HG03060 (cell line): Measurements from ENCODE around the gene C3orf22.

Source experiments
- ATAC-seq: cut with Tn5 transposase; IDR thresholded peaks from one replicate; pipeline ENCODE4 v1.9.1; 2021; ENCODE audit warnings: low read depth, moderate number of reproducible peaks; ENCODE audit not compliant: unreplicated experiment

Gene C3orf22

DNA sequence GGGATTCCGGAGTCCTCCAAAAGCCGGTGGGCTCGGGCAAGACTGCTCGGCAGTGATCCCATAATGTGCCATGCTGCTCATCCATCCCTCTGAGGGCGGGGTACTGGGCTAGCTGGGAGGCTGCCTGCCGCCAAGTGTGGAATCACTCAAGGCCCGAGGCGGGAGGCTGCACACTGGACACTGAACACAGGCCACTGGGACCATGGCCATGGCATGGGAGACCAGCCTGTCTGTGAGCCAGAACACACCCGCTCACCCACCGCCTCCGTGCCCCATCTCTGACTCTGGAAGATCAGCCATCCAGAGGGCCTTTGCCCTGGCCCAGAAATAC lies 1.4 kb downstream of the C3orf22 start:
- ATAC-seq = no peak

DNA sequence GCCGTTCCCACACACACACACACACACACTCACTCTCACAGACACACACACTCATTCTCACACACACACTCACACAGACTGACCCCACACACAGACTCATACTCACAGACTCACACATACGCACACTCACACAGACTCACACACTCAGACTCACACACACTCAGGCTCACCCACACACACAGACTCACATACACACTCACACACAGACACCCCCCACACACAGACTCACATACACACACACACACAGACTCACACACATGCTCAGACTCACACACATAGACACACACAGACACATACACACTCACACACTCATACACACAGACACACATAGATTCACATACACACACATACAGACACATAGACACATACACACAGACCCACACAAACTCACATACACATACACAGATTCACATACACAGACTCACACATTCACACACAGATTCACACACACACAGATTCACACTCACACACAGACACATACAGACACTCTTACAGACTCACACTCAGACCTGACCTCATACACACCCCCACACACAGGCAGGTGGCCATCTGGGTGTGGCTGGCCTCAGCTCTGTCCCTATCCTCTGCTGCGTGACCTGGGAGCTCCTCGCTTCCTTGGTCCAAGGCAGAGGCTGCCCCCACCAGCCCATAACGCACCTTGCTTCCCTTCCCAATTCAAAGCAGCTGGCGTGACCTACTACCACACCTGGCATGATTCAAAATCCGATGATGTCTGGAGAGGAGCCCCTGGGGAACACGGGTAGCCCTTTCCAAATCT lies 1.9 kb downstream of the C3orf22 start:
- ATAC-seq = no peak

DNA sequence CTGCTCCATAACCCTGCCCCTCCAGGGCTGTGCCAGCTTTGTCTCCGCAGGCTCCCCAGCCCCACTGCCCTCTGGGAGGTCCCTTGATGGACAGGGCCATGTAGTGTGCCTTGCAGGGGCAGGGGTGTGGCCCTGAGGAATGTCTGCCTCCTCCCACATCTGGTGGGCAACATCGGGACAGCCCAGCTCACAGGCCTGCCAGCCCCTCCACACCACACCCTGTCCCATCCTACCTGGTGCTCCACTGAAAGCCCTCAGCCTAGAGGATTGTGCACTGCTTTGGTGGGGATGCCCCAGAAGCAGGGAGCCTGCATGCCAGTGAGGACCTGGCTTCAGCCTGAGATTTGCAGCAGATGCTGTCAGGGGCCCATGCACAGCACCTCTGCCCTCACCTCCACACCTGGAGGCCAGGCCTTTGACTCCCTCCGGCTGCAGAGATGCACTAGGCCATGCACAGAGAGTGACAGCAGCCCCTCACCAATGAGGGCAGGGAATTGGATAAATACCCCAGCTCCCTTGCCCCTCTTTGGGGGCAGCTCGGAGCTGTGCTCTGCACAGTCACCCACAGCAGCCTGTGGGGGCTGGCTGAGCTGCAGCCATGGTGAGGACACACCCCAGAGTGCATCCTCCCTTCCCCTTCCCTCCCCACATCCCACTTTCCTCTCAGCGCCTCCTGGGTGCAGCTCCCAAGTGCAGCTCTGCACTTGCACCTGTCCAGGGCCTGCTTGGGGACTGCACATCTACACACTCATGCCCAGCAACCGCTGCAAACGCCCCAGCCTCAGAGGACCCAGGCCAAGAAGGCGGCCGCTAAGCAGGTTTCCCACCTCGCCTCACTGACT lies 2.7 kb downstream of the C3orf22 start:
- ATAC-seq = no peak

DNA sequence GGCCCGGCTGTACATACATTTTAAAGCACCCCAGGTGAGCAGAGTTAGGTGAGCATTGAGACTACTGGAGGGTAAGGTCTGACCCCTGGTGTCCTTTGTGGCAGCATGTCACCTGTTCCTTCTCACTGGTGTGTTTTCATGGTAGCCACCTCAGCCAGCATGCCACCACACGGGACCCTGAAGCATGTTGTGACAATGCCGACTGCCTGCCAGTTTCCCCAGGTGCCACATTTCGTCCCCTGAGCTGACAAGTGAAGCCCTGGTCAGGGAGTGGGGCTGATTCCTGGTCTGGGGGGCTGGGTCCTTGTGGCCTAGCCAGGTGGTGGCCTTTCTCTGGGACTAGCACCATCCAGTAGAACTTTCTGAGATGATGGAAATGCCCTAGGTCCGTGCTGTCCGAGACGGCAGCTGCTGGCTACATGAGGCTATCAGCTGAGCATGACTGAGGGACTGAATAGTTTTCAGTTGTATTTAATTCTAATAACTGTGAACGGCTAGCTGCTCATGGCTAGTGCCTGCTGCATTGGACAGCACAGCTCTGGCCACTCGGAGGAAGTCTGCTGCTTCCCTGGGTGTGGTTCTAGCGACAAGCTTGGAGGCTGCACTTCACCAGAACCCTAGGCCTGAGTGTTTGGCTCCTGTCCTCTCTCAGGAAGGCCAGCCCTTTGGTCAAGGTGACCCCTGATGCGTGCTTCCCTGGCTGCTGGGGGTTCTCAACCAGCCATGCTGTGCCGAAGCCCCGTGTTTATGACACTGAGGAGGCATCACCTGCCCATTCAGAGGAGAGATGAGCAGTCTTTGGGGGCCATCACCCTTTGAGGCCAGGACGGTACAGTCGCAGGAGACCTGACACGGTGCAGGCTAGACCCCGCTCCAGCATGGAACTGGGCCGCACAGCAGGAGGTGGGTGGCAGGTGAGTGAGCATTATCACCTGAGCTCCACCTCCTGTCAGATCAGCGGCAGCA lies 3.9 kb downstream of the C3orf22 start:
- ATAC-seq = no peak

DNA sequence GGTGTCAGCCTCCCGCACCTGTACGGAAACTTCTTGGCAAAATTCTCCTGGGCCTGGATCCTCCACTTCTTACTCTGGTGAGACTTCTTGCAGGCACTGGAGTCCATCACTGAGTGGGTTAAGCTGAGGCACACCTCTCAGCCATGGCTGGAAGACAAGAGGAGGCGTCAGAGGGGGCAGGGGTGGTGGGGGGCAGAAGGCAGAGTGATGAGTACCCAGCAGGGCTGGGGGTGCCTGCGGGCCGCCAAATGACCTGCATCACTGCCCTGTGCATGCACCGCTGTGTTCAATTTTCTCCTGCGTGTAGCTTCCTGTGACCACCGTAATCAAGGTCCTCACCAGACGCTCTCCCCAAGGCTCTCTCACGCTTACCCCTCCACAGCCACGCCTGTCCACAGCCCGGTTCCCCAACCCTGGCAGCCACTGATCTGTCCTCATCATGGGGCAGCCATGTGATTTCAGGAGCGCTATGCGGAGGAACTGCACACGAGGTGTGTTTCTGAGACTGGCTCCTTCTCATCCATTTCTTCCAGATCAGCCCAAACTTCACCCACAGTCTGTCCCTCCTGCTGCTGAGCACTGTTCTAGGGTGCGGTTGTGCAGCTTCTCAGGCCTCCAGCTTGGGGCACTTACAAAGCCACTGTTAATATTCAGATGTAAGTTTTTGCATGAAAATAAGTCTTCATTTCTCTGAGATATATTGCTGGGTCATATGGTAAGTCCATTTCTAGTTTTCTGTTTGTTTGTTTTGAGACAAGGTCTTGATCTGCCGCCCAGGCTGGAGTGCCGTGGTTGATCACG lies 5.2 kb downstream of the C3orf22 start:
- ATAC-seq = no peak

DNA sequence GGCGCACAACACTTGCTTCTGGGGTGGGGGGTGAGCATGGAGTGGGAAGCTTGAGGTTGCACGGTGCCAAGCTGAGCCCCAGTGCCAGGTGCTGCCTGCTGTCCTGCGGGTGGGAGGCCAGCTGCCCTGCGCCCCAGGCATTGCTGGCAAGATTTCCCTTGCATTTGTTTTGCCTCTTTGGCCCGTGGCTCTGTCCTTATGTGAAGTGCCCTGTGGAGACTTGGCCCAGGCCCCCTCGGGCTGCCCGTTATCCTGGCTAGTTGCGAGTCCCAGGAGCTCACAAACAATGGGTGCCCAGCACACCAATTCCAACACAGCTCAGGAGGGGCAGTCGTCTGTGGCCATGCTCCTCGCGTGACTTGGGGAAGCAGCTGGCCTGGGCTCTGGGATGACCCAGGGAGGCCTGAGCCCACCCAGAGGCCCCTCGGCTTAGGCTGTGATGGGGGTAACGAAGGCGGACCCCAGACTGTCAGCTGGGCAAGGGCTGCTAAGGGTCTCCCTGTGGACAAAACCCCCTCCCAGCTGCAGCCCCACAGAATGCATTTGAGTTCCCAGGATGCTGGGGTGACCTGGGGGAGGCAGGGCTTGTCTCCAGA lies 5.9 kb downstream of the C3orf22 start:
- ATAC-seq = no peak

DNA sequence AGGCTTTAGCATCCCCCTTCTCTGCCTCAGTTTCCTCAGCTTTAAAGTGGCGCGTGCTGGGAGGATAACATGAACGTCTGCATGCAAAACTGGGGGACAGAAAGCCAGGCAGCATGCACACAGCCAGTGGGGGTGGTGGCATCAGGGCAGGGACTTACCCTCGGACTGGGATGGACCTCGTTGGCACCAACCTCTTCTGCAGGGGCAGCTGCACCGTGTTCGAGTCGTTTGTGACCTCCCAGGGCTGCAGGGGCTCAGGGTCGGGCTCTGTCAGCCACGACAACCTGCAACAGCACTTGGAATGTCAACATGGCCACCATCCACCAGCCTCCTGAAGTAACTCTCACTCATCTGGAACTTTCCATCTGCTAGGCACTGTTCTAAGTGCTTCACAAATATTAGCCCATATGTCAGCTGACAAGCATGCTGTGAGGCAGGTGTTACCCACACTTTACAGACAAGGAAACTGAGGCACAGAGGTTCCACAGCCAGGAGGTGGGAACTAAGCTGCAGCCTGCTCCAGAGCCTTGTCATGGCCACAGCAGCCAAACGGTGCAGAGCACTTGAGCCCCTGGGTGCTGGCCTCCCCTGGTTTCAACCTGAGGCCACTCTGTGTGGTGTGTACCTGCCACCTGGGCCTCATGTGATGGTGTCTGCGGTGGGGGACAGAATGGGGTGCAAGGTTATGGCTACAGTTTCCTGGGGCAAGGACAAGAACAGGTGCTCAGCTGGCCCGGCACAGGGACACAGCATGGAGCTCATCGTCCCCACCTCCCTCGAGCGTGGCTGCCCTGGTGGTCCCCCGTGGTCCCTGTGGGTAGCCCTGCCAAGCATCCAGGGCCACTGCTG lies 6.7 kb downstream of the C3orf22 start:
- no peak for ATAC-seq

DNA sequence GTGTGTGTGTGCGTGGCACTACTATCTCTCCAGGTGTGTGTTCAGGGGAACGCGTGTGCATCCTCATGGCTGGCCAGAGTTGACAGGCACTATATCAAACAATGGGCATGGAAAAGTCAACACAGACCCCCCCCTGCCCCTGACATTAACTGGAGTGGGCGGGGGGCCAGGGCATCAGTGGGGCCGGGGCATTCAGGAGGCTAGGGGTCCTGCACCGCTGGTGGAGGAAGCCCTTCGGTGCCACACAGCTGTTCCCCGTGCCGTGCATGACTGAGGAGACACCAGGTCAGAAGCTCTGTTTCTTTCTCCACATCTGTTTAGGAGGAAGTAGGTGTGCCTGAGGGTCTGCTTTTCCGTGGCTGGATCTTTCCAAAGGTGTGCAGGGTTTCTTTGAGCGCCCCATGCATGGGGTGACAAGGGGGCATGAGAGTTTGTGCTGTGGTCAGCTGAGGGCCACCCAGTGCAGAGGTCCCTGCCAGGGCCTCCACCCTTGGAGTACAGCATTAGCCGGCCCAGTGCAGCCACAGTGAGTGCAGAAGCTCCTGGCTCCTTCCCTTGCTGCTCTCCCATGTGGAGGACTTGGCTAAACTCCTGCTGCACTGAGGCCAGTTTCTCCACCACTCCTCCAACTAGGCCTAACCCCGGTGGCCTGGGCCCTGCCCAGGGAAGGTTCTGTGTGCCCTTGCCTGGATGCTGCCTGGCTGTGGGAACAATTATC lies 7.5 kb downstream of the C3orf22 start:
- no peak for ATAC-seq

DNA sequence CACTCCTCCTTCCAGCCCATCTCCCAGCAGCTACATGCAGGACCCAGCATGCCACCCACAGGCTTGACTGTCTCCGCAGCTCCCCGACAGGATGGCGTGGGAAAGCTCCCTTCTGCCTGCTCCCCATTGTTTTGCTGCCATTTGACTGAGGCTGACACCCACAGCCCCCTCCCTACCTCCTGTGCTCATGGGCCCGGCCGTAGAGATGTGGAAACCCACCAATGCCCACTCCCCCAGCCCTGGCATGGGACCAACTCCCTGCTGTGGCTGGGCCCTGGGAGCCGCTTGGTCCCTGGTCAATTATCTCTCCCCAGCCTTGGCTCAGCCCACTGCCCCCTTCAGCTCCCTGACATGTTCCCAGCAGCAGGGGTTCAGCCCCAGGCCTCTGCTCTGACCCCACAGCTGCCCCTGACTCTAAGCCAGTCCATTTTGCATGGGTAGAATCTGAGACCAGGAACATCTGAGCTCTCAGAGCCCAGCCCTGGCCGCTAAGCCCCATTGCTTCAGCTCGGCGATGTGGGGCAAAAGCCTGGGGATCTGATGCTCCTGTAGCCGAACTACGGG lies 8.2 kb downstream of the C3orf22 start:
- ATAC-seq = no peak

DNA sequence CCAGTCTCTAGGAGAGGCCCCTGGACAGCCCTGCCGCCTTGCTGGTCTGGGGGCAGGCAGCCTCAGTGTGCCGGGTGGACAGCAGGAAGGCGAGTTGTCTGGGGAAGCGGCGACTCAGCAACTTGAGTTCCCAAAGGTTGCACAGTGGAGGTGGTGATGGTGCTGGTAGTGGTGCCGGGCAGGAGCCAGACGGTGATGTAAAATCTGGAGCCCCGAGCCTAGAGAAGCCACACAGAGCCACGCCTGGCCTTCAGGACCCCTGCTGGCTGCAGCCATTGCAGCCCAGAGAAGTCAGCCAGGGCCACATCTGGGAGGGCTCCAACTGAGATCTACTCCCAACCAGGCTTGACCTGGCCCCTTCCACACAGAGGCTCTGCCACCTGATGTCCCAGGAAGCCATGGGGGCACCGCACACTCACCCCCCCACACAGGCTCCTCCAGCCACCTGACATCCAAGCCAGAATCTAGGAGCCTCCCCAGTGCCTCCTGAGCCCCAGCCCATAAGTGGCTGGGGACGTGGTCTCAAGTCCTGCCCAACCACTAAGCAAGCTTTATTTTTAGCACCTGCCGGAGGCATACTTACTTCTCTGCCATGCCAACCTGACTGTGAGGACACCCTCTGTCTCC lies 8.8 kb downstream of the C3orf22 start:
- no peak for ATAC-seq

DNA sequence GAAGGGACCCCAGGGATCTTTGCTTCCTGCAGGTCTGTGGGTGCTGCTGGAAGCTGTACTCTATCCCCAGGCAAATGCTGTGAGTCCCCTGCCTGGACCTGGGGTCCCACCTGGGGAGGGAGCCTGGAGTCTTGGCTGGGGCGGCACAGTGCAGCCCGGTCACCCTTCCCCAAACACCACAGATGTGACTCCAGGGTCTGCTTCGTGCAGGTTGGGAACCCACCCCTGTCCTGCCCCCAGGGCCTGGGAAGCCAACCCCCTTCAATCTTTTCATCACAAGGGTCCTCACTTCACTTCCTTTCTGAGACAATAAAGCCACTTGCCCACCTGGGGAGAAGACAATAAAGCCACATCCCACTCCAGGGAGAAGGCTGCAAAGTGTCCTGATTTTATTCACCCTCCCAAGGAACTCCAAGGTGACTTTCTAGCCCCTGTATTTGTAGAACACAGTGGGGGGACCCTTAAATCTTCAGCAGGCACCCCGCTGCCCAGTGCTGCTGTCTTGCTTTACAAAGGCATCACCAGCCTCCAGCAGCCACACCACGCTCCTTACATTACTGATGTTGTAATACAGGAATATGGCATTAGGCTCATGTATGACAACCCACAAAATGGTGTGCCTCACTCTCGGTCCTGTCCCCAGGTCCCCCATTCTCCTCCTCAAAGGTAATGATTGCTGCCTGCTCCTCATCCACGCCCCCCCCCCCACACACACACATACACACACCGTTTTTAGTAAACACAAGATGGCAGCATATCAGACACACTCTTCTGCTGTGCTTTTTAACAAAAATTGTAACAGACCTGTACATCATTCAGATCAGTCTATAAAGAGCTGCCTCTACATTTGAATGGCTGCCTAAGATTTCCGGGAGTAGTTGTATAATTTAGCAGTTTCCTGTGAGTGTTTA lies 9.9 kb downstream of the C3orf22 start:
- ATAC-seq = no peak

DNA sequence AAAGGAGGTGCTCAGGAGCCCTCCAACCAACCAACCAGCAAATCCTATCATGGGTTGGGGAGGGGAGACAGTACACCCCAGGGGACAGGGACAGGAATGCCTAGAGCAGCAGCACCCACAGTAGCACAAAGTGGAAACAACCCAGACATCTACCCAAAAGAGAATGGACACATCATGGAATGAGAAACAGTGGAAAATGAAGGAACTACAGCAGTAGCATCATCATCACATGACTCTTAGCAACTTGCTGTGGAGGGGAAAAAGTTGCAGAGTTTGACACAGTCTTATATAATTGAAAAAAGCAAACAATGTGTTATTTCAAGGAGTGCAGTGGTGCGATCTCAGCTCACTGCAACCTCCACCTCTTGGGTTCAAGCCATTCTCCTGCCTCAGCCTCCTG lies 11.0 kb downstream of the C3orf22 start:
- ATAC-seq = no peak

DNA sequence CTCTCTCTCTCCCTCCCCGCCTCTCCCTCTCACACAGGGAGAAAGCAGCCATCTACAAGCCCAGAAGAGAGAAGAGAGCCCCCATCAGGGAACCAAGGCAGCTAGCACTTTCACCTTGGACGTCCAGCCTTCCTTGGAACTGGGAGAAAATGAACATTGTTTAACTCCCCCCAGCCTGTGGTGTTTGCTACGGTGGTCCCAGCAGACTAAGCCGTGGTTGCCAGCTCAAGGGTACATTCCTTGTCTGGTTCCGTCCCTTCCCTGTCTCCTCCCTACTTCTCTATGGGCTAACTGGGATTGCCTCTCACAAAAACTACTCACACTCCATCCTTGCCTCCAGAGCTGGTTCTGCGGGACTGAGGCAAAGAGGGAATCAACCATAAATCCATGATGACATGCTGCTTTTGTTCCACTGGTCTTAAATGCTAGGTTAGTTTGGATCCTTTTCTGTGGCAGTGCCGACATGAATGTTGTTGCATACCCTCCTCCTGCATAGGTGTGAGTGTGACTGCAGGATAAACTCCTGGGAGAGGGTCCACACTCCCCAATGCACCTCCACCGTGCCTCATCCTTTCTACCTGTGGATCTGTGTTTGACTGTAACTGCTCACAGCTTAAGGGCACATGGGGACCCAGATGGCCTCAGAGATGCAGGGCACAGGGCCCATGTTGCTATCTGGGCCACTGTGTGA lies 12.0 kb downstream of the C3orf22 start:
- no peak for ATAC-seq

DNA sequence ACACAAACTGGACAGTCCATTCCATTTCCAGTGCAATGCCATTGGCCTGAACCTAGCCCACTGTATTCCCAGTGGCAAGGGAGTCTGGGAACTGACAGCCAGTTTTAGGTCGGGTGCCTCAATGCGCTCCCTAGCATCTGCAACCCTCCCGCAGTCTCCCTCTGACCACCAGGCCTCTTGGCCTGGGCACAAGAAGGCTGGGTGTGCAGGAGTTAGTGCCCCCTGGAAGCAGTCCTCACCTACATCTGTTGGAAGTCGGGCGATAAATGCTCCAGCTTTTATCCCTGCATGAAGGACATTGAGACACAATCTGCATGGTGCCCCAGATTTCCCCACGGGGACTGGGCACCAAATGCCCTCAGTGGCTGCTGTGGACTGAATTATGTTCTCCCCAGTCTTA lies 12.7 kb downstream of the C3orf22 start:
- no peak for ATAC-seq

DNA sequence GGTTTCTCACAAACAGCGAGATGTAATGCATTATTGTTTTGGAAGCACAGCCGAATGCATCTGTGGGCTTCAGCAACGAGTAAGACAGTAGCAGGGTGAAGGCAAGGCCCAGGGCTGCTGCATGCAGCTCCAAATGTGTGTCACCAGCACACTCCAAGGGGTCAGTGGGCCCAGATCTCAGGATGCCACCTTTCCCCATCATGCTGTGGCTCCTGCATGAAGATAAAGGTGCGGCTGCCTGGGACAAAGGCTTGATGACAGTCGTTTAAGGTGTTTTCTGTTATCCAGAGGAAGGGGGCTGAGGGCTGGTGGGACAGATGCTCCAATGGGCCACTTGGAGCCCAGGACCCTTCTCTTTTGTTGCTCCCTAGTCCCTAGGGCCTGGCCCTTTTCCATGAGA lies 13.2 kb downstream of the C3orf22 start:
- ATAC-seq = no peak
